ENCODE measurements around the gene RPRM. TPM values are rescaled to one million over a fixed set of nuclear protein-coding genes. Genes with fewer than 3 reads are reported as not detected.

Gene RPRM
- total and polyA plus RNA-seq, 11 donors: 2.3 TPM; not detected in 10

GRCh38 chr2:153462338-153462859 lies 16.2 kb downstream of the RPRM start:
- Histone ChIP-seq H3K36me3 (no peaks in the 10 kb centered on the region), H3K4me1 (no peaks in the 10 kb centered on the region), H3K4me3 (no peak overlapping the region), H3K27ac (no peak overlapping the region), H3K9me3 (no peaks in the 10 kb centered on the region), H3K27me3 (peaks cover 0 to 36% (median 5%) of the 10 kb centered on the region in 9 donors)
- no peak for ATAC-seq
- intact Hi-C loops (cut with DNase I): no loop called here
- TF ChIP-seq CTCF (IDR thresholded peaks at IDR 0.05) (no peak), POLR2A (IDR thresholded peaks at IDR 0.05) (no peak)
- no peak for DNase-seq
- WGBS, 4 donors: 65 to 74% (median 69%) methylated on average over 2 of the region's 2 CpGs

GRCh38 chr2:153461453-153461852 lies 17.1 kb downstream of the RPRM start:
- ATAC-seq (no peak), DNase-seq (no peak)
- Histone ChIP-seq H3K9me3 (no peaks in the 10 kb centered on the region), H3K36me3 (no peaks in the 10 kb centered on the region), H3K27me3 (peaks cover 0 to 36% (median 5%) of the 10 kb centered on the region in 9 donors), H3K4me1 (no peaks in the 10 kb centered on the region), H3K4me3 (no peak overlapping the region), H3K27ac (no peak overlapping the region)
- 61 to 71% (median 62%) methylated on average over 5 of the region's 5 CpGs for WGBS, 4 donors
- no peak for TF ChIP-seq CTCF (IDR thresholded peaks at IDR 0.05)
- no peak for TF ChIP-seq POLR2A (IDR thresholded peaks at IDR 0.05)
- intact Hi-C loops (cut with DNase I): no loop called here

- H3K9me3 ChIP-seq: no peaks in the 10 kb centered on the region
- no peak for DNase-seq
- H3K27me3 ChIP-seq: peaks cover 0 to 25% (median 0%) of the 10 kb centered on the region in 9 donors
- TF ChIP-seq CTCF (IDR thresholded peaks at IDR 0.05) (no peak), POLR2A (IDR thresholded peaks at IDR 0.05) (no peak)
- ATAC-seq: no peak
- H3K4me1 ChIP-seq: no peaks in the 10 kb centered on the region
- 67 to 76% (median 74%) methylated on average over 8 of the region's 8 CpGs for WGBS, 4 donors
- H3K4me3 ChIP-seq: no peak overlapping the region
- H3K27ac ChIP-seq: no peak overlapping the region
- no peaks in the 10 kb centered on the region for H3K36me3 ChIP-seq
- intact Hi-C loops (cut with DNase I): no loop called here
These were observed 22.7 kb downstream of the RPRM start for GRCh38 chr2:153455861-153456260.

GRCh38 chr2:153455403-153455802 lies 23.2 kb downstream of the RPRM start:
- Histone ChIP-seq H3K9me3 (no peaks in the 10 kb centered on the region), H3K4me3 (no peak overlapping the region), H3K27me3 (peaks cover 0 to 24% (median 0%) of the 10 kb centered on the region in 9 donors), H3K36me3 (no peaks in the 10 kb centered on the region), H3K27ac (no peak overlapping the region), H3K4me1 (no peaks in the 10 kb centered on the region)
- no peak for TF ChIP-seq CTCF (IDR thresholded peaks at IDR 0.05)
- no peak for TF ChIP-seq POLR2A (IDR thresholded peaks at IDR 0.05)
- ATAC-seq (peak in 1 of 4 donors; percentile 22), DNase-seq (no peak)
- WGBS, 4 donors: 78 to 87% (median 81%) methylated on average over 21 of the region's 21 CpGs
- intact Hi-C loops (cut with DNase I): no loop called here
